ENCODE data around the gene TBC1D24. TPM values are rescaled to one million over a fixed set of nuclear protein-coding genes. Genes with fewer than 3 reads are reported as not detected.

Gene TBC1D24
- total RNA-seq, 4 donors from 2014 or later = 8.3 to 19.3 (median 11.6) TPM

GRCh38 chr16:2471653-2472487 is 3.1 kb upstream of the TBC1D24 start:
- in situ Hi-C loops (cut with MboI; ENCODE audit: low pct_ligation_motif_present in 1 of 4, low pct_unique_long_range_greater_than_20kb in 1 of 4, low sequenced_read_pairs in 3 of 4) (no loop called here), intact Hi-C loops (cut with DNase I; ENCODE audit: low total_unique reads) (no loop called here)
- peak overlapping the region in 2 of 4 donors; percentile 21 to 22 for H3K4me3 ChIP-seq
- no peak overlapping the region for H3K27ac ChIP-seq
- no peak for TF ChIP-seq CTCF (IDR thresholded peaks at IDR 0.05)
- no peak for TF ChIP-seq POLR2A (IDR thresholded peaks at IDR 0.05)
- TF ChIP-seq POLR2AphosphoS5 (IDR thresholded peaks at IDR 0.05) = no peak
- TF ChIP-seq EP300 (IDR thresholded peaks at IDR 0.05; ENCODE audit: low read depth) = no peak
- no peaks in the 10 kb centered on the region for H3K9me3 ChIP-seq
- DNase-seq = no peak
- WGBS, 2 donors (ENCODE audit: low coverage in 1 of 2) = 53% methylated on average over 27 of the region's 61 CpGs; no CpG with 5 or more reads in 1 of the 2 donors
- H3K36me3 ChIP-seq = no peaks in the 10 kb centered on the region
- H3K4me1 ChIP-seq = peaks cover 17 to 62% (median 53%) of the 10 kb centered on the region in 4 donors
- H3K27me3 ChIP-seq = peaks cover 66% of the 10 kb centered on the region

GRCh38 chr16:2472488-2472864 is 2.5 kb upstream of the TBC1D24 start:
- no peak for DNase-seq
- Histone ChIP-seq H3K4me1 (peaks cover 17 to 59% (median 51%) of the 10 kb centered on the region in 4 donors), H3K27me3 (peaks cover 62% of the 10 kb centered on the region), H3K27ac (no peak overlapping the region), H3K36me3 (no peaks in the 10 kb centered on the region), H3K4me3 (no peak overlapping the region), H3K9me3 (no peaks in the 10 kb centered on the region)
- intact Hi-C loops (cut with DNase I; ENCODE audit: low total_unique reads) = no loop called here
- 96 to 100% methylated on average over 2 to 13 of the region's 27 CpGs for WGBS, 2 donors (ENCODE audit: low coverage in 1 of 2)
- no peak for TF ChIP-seq POLR2AphosphoS5 (IDR thresholded peaks at IDR 0.05)
- in situ Hi-C loops (cut with MboI; ENCODE audit: low pct_ligation_motif_present in 1 of 4, low pct_unique_long_range_greater_than_20kb in 1 of 4, low sequenced_read_pairs in 3 of 4) = no loop called here

- H3K9me3 ChIP-seq = no peaks in the 10 kb centered on the region
- peaks cover 17 to 55% (median 47%) of the 10 kb centered on the region in 4 donors for H3K4me1 ChIP-seq
- WGBS, 2 donors (ENCODE audit: low coverage in 1 of 2) = 60% methylated on average over 10 of the region's 14 CpGs; no CpG with 5 or more reads in 1 of the 2 donors
- H3K4me3 ChIP-seq = no peak overlapping the region
- peaks cover 57% of the 10 kb centered on the region for H3K27me3 ChIP-seq
- in situ Hi-C loops (cut with MboI; ENCODE audit: low pct_ligation_motif_present in 1 of 4, low pct_unique_long_range_greater_than_20kb in 1 of 4, low sequenced_read_pairs in 3 of 4) (no loop called here), intact Hi-C loops (cut with DNase I; ENCODE audit: low total_unique reads) (no loop called here)
- H3K36me3 ChIP-seq = no peaks in the 10 kb centered on the region
- DNase-seq = no peak
- TF ChIP-seq EP300 (IDR thresholded peaks at IDR 0.05; ENCODE audit: low read depth) (no peak), POLR2AphosphoS5 (IDR thresholded peaks at IDR 0.05) (no peak), POLR2A (IDR thresholded peaks at IDR 0.05) (no peak), CTCF (IDR thresholded peaks at IDR 0.05) (no peak)
- H3K27ac ChIP-seq = no peak overlapping the region
These were observed 2.0 kb upstream of the TBC1D24 start for GRCh38 chr16:2472885-2473445.

- intact Hi-C loops (cut with DNase I; ENCODE audit: low total_unique reads) (no loop called here), in situ Hi-C loops (cut with MboI; ENCODE audit: low pct_ligation_motif_present in 1 of 4, low pct_unique_long_range_greater_than_20kb in 1 of 4, low sequenced_read_pairs in 3 of 4) (no loop called here)
- peaks cover 17 to 49% (median 42%) of the 10 kb centered on the region in 4 donors for H3K4me1 ChIP-seq
- 9 to 27% methylated on average over 3 to 17 of the region's 49 CpGs for WGBS, 2 donors (ENCODE audit: low coverage in 1 of 2)
- peaks cover 52% of the 10 kb centered on the region for H3K27me3 ChIP-seq
- no peaks in the 10 kb centered on the region for H3K9me3 ChIP-seq
- no peaks in the 10 kb centered on the region for H3K36me3 ChIP-seq
- no peak for DNase-seq
- H3K4me3 ChIP-seq = peak overlapping the region in 3 of 4 donors; percentile 65 to 90 (median 69)
- TF ChIP-seq POLR2A (IDR thresholded peaks at IDR 0.05) = no peak
- no peak for TF ChIP-seq EP300 (IDR thresholded peaks at IDR 0.05; ENCODE audit: low read depth)
- TF ChIP-seq POLR2AphosphoS5 (IDR thresholded peaks at IDR 0.05) = no peak
- no peak for TF ChIP-seq CTCF (IDR thresholded peaks at IDR 0.05)
- H3K27ac ChIP-seq = no peak overlapping the region
These were observed 1.4 kb upstream of the TBC1D24 start for GRCh38 chr16:2473446-2473926.
